GM21737 (cell line): ENCODE measurements around the gene SLC9A5.

ENCODE experiments used
- ATAC-seq: cut with Tn5 transposase; IDR thresholded peaks from one replicate; pipeline ENCODE4 v1.9.1; 2021; ENCODE audit warnings: mild to moderate bottlenecking, moderate library complexity; ENCODE audit not compliant: unreplicated experiment

The SLC9A5 gene

DNA sequence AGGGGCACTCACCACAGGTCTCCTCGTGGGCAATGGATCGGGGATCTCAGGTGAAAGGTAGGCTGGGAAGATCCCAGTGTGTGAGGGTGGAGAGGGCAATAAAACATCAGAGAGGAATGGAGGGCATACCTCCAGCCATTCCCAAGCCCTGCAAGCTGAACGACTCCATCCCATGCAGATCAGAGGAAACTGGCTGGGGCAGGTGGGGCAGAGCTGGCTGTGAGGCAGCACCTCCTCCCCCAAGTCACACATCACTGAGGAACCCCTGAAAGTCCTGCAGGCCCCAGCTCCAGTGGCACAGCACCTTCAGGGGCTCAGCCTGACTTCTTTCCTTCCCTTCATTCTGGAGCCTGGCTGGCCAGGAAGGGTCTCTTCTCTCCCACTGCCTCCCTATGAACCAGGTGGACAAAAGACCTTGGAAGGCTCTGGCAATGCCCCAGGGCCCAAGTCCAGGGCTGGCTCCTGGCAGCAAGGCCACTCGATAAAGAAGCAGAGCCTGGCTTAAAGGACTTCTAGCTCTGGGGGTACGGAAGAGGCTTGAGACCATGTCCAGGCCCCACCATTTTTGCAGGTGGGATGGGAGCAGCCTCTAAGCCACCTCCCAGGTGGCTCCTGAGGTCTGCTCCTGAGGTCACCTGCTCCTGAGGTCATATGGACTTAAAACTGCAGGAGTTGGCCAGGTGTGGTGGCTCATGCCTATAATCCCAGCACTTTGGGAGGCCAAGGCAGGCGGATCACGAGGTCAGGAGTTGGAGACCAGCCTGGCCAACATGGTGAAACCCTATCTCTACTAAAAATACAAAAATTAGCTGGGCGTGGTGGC is 35.4 kb upstream of the SLC9A5 start:
- ATAC-seq = no peak

DNA sequence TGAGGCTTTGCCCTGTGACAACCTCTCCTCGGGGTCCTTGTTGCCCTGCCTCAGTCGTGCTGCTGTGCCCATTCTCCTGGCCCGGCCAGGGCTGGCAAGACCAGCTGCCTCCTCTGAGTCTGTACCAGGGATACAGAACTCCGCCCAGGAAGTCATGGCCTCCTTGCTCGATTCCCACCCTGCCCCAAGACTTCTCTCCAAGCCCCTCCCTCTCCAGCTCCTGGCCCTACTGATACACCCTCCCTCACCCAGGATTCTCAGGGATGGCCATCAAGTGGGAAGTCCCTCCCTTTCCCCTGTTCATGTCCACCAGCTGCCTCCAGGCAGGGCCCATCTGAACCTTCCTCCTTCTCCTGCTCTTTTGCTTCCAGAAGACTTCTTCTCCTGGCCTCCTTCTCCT is 33.1 kb upstream of the SLC9A5 start:
- ATAC-seq = no peak

DNA sequence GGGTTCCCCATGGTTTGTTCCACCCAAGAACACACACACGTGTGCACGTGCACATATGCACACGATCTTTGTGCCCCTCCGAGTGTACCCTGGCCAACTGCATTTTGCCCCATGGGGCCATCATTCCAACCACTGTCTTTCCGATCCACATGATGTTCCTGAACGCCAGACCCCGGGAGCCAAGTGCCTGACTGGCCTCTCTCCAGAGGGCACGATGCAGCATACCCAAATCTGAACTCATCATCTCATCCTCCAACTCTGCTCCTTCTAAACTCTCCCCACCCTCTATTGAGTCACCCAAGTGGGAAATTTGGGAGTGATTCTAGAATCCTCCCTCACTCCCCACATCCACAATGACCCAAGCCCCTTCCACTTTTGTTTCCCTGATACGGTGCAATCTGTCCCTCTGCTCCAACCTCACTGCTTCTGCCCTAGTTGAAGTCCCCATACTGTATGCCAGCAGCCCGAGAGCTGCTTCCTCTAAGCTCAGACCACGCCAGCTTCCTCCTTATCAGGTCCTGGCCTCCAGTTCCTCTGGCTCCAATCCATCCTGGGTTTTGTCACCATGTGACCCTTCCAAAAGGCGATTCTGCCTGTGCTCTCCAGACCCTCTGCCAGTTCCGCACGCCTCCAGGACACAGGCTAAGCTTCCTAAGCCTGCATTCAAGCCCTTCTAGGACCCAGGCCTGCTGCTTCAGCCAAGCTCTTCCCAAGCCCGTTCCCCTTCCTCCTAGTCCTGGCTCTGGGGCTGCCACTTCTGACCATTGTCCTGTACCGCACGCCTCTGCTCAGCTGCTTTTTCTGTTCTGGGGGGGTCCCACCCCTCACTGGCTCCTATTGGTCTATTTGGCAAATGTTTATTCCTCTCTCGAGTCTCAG is 31.9 kb upstream of the SLC9A5 start:
- ATAC-seq = no peak

DNA sequence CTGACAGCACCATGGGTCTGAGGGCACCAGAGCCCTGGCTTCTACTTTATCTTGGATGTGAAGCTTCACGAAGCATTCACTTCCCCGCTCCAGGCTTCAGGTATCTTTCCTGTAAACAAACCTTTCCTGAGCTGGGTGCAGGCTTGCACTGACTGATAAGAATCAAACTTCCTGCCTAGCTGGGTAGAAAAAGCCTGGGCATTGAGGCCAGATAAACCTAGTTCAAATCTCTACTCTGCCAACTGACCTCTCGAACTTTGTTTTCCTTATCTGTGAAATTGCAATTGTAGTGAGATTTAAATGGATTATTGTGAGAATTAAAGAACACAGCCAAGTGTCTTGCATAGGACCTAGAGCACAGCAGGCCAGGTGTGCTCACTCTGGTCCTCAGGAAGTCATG is 24.8 kb upstream of the SLC9A5 start:
- no peak for ATAC-seq

DNA sequence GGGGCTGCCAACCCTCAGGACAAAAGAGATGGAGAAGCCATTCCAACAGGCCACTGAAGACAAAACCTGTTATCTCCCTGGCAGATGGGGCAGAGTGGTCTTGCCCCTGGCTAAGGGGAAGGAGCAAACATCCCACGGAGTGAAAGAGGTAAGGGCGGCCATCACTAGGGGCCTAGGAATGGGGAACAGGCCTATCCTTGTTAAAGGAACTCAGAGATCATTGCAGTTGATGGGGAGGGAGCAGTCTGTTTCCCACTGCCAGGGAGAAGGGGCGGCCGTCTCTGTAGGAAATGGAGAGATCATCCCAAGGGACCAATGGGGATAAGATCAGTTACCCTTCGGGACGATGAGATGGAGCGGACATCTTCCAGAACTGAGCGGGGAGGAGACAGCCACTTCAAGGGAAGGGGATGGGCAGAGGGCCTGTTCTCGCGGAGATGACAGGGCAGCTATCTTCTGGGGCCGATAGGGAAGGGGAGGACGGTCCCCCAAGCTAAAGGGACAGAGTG is 22.4 kb upstream of the SLC9A5 start:
- no peak for ATAC-seq

DNA sequence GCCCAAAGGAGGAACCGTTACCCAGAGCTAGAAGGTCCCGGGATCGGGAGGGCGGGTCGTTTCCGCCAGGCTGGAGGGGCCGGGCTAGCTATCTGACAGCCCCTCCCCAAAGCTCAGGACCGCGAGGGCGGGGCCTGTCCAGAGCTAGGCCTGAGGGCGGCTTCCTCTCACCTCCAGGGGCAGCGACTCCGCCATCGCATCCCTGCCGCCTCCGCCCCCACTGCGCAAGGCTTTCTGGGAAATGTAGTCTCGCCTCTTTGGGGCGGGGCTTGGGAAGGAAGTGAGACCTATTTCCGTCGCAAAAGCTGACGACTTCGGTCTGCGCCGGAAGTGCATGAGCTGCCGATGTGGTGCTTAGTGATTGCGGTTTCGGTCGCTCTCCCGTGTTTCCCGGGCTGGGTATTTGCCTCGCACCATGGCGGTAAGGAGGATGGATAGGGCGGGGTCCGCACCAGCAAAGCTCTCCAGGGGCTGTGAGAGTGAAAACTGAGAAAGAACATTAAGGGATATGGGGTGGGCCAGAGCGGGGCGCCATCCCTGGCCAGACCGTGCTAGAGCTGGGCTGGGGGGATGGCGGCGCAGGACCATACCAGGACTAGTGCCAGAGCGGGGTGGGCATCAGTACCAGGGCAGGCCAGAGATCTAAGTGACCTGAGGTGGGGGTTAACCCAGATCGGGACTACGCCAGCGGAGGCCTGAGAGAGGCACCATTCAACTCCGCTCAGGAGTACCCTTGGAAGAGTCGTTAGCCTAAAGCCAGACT is 21.8 kb upstream of the SLC9A5 start, which contains the start of gene TMEM208:
TMEM208 (plus strand) TSS at position 327 of the 763 bp plus-strand sequence; CDS start at position 416, 89 bp downstream.
- ATAC-seq = peak; percentile 90

DNA sequence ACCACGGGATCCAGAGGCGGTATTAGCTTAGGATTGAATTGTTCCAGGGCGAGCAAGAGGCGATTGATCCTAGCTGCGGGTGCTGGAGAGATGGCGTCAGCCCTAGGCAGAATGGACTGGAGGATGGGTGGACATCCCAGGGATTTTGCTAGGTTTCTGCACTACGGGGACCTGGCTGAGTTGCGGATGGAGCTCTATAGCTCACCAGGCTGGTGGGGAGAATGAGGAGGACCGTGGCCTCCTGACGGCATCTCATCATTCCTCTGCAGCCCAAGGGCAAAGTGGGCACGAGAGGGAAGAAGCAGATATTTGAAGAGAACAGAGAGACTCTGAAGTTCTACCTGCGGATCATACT is 21.2 kb upstream of the SLC9A5 start:
- ATAC-seq = no peak

DNA sequence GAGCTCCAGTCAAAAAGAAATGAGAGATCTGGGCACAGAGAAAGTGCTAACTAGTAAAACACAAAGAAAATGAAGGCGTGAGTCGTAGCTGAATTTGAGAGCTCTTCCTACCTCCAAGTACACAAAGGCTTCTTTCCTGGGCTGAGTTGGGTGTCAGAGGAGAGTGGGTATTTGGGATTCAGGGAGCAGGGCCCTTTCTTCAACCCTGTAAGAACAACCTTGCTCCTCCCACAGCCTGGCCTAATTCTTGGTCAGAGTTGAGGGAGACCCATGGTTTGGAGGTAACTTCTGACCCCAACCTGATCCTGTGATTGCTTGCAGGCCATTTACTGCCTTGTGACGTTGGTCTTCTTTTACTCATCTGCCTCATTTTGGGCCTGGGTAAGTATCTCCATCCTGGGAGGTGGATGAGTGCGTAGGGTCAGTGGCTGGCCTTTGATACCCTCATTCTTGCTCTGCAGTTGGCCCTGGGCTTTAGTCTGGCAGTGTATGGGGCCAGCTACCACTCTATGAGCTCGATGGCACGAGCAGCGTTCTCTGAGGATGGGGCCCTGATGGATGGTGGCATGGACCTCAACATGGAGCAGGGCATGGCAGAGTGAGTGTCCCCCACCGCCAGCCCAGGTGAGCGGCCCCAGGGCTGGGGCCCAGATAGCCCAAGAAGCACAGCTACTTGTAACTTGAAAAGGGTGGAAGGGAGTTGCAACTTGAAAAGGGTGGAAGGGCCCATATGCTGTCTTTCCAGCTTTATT is 20.6 kb upstream of the SLC9A5 start:
- no peak for ATAC-seq

DNA sequence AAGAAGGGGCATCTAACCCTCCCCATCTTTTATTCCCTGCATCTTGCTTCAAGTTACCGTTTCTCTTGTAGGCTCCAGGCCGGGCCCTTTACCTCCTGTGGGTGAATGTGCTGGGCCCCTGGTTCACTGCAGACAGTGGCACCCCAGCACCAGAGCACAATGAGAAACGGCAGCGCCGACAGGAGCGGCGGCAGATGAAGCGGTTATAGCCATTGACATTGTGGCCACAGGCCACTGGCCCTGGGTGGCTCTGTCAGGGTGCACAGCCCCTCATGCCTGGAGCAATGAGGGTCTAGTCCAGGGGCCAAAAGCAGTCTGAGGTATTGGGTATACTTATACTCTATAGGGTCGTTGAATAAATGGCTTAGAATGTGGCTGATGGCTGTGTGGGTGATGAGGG is 19.9 kb upstream of the SLC9A5 start:
- ATAC-seq = no peak

DNA sequence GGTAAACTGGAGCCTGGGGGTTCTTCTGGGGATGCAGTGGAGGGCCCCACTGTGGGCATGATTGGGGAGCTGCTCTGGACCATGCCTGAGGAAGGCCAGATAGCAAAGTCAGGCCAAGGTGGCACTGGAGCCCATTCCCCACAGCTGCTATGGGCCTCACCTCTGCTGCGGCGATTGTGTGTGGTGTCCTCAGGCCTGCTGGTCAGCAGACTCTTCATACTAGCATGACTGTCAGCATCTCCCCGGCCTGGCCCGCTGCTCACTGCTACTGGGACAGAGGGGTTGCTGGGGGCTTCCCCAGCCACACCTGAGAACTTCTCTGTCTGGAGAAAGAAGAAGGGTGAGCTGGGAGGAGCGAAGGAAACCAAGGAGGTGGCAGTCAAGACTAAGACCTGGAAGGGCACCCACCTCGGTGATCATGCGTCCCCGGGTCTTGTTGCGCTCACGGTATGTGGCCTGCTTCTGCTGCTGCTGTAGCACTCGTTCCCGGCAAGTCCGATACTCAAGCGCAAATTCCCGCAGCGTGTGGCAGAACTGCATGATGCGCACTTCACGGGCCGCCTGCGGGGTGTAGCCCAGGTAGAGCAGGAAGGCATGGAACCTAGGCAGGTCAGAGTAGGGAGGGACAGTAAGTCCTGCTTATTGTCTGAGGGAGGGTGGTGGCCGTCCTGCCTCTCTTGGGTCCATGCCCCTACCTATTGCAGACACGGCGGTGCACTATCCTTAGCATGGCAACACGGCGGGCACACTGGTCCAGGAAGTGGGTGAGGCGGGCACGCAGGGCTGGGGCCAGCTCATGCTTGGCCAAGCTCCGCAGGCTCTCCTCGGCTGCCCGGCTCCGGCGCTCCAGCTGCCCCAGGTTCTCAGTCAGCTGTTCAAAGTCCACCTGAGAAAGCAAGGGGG is 18.6 kb upstream of the SLC9A5 start:
- ATAC-seq = no peak

DNA sequence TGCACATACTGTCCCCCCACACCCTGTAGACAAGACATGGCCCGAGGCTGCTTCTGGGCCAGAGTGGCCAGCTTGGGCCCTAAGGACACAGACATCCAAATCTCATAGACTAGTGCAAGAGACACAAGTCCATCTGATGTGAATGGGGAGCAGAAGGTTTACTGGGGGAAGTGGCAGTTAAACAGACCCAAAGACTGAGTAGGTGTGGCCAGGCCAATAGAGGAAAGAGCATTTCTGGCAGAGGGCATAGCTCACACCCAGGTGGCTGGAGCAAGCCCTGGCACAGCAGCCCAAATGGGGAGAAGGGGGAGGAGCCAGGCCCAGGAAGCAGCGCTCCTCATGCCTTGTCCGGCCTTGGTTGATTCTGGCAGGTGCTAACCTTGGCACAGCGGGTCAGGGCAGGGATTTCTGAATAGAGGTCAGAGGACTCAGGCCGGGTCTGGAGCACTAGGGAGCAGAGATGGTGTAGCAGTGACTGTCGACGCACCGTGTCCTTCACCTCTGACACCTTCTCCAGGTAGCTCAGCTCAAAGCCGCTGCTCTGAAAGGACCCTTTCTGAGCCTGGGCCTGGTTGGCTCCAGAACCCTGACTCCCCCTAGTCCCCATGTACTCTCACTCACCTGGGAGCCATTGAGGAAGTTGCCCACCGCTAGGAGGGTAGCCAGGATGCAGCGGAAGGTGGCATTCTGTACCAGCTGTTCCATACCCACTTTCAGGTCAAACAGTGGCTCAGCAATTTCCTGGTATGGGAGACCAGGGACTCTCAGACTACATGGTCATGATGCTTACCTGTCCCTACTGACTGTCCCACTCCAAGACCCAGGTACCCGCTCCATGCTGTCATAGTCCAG is 17.7 kb upstream of the SLC9A5 start:
- no peak for ATAC-seq

DNA sequence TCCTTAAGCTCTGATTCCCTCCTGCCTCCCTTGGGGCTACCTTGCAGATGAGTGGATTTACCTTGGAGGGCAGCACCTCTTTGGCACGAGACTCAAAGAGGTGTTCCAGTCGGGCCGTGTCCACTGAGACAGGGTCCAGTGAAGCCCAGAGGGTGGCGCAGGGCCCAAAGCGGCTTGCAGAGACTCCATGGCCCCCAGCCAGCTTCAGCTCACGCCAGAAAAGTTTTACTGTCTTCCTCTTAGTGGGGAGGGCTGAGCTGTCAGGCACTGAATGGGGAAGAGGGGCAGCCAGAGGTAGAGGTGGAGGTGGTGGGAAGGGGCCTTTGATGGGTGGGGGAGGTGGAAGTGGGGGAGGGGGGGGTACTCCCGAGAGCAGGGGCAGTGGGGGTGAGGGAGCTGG is 15.2 kb upstream of the SLC9A5 start:
- ATAC-seq = no peak

DNA sequence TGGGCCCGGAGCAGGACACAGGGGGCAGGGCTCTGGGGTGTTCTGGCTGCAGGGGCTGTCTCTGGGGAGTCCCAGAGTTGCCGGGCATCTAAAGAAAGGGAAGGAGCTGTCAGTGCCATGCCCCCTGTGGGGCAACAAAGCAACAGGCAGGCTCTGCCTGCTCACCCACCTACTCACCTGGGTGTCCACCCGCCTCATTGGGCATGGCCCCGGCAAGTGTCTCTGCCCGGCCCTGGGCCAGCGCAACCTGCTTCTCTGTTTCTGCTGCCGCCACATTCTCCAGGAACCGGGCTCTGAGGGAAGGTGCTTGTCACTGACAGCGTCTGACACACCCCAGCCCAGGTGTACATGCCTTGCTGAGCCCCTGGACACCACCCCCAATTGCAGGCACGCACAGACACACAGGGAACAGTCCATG is 14.6 kb upstream of the SLC9A5 start:
- no peak for ATAC-seq

DNA sequence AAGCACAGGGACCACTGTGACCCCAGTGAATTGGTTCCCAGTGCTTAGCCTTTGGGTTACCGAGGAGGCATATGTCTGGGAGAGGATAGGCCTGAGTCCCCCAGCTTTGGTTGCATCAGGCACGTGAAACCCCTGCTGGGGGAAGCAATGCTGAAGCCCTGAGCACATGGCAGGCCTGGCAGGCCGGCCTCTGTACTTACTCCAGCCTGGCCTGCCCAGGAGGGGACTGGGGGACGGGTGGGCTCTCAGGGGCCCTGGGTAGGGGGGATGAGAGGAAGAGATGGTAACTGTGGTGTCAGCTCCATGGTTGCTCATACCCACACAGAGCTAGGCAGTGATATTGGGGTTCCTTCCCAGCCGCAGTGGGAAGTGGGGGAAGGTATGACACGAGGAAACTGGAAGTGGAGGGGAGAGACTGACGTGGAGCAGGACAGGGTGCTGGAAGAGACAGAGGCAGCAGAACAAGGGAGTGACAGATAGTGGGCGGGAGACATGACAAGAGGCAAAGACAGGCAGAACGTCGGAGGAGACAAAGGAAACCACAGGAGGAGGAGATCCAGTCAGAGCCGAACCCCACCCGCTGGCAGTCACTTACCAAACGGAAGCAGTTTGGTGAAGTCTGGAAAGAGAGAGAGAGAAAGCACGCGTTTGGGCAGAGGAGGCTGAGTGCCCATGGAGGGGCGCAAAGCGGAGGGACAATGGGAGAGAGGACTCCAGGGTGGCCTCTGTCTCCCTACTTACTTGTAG is 12.8 kb upstream of the SLC9A5 start:
- no peak for ATAC-seq

DNA sequence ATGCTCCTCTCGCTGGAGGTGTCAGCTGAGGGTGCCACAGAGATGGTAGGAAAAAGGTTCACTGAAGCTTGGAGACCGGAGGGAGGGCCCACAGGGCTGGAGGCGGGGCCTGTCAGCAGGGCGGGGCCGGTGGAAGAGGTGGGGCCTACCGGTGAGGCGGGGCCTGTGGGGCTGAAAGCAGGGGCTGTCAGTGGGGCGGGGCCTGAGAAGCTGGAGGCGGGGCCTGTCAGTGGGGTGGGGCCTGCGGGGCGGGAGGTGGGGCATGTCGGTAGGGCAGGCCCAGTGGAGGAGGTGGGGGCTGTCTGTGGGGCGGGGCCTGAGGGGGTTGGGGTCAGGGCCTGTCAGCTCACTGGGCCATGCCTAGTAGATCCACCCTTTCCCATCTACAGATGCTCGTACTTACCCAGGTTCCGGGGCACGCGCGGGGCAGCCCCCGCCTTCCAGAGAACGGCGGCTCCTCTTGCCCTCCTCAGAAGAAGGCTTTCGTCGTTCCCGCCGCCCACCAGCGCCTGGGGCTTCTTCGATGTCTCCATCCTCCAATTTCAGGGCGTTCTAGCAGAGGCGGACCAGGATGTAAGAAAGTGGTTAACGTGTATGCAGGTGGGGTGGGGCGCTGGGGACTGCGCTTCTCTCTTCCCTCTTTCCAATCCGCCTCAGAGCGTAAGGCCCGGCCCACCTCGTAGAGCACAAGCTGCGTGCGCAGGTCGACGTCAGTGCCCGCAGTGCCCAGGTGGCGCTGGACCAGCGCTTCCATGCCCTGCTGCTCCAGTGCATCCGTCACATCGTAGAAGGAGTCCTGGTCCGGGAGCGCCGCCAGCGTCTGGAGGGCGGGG is 12.0 kb upstream of the SLC9A5 start:
- ATAC-seq = no peak

DNA sequence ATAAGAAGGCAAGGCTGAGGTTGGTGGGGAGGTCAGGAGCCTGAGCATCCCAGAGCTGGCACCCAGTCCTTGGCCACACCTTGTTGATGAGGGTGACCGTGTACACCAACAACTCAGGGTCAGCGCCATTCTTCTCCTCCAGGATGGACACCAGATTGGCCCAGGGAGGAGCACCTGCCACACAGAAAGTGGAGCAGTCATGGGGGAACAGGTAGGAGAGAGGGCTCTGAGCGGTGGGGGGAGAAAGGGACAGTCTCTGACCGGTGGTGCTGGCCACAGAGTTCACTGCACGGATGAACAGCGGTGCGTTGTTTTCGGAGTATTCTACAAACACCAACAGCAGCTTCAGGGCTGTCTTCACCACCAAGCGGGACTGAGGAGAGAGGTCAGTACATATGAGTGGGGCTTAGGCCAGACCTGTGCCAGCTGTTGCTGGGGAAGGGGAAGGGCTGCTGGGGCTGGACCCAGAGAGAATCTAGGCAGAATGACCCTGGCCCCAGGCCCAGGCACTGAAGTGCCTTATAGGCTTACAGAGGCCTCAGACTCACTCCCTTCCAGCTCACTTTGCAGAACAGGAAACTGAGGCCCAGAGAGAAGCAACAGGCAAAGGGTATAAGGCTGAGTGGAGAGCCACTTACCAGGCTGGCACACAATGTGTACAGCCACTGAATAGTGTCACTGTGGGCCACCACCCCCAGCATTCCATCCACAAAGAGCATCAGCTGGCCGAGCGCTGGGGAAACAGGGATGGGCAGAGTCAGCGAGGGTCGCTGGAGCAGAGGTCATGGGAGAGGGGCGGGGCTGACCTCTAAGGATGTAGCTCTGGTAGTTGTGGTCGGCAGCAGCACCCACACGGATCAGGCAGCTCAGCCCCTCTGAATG is 11.1 kb upstream of the SLC9A5 start:
- ATAC-seq = no peak
